HL-60 (cell line): ENCODE measurements around the gene SAMHD1.

Experiments
- GABPA ChIP-seq: IDR thresholded peaks from 2 replicates; pipeline ENCODE4 v1.6.1; 2012; ENCODE audit warnings: low read depth
- TF ChIP-seq, protein P1 (sequence below): IDR thresholded peaks from one replicate; pipeline ENCODE4 v1.5.1; 2011; ENCODE audit warnings: low read length, control low read depth, inconsistent platforms; ENCODE audit not compliant: insufficient read depth

DNA sequence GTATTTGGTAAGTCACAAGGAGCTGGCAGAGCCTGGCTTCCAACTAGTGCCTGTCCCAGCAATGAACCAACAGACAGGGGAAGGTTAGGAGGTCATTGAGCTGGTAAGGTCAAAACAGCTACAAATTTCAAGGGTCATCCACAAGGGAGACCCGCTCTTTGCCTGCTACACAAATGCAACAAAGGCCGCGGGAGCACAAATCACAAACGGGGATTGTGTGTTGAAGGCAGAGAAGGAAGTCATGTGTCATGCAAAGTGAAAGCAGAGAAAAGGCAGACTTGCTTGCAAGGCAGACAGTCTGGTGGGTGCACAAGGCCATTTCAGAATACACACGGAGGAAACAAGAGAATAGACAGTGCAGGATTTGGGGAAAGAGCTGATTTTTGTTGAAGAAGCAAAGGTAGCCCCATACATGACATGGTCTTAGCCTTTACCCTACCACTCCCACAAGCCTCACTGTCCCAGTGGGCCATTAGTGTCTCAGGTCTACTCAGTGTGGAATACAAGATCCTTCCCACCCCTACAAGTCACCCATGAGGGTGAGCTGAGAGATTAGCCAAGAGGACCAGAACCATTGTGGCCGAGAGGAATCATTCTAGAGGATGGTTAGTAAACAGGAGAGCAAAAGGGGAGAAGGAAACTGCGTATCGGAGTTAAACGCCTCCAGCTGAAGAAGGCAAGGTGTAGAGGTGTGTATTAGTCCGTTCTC, 18.1 kb upstream of the SAMHD1 start:
- TF ChIP-seq, protein P1, sequence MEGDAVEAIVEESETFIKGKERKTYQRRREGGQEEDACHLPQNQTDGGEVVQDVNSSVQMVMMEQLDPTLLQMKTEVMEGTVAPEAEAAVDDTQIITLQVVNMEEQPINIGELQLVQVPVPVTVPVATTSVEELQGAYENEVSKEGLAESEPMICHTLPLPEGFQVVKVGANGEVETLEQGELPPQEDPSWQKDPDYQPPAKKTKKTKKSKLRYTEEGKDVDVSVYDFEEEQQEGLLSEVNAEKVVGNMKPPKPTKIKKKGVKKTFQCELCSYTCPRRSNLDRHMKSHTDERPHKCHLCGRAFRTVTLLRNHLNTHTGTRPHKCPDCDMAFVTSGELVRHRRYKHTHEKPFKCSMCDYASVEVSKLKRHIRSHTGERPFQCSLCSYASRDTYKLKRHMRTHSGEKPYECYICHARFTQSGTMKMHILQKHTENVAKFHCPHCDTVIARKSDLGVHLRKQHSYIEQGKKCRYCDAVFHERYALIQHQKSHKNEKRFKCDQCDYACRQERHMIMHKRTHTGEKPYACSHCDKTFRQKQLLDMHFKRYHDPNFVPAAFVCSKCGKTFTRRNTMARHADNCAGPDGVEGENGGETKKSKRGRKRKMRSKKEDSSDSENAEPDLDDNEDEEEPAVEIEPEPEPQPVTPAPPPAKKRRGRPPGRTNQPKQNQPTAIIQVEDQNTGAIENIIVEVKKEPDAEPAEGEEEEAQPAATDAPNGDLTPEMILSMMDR: no peak
- no peak for TF ChIP-seq GABPA
